Progenitor cell of endocrine pancreas (in vitro differentiated cells): ENCODE measurements around the gene EDNRA. TPM values are rescaled to one million over a fixed set of nuclear protein-coding genes. Genes with fewer than 3 reads are reported as not detected.

Experiments
- DNase-seq: peaks from one replicate; pipeline ENCODE4 v3.0.0; 2021; ENCODE audit warnings: low spot score; ENCODE audit not compliant: unreplicated experiment
- H3K27ac Mint-ChIP-seq: 2 replicates; pipeline ENCODE4 v1.8.0; 2021; ENCODE audit warnings: mild to moderate bottlenecking, moderate library complexity, mixed read lengths
- H3K27me3 Mint-ChIP-seq: 2 replicates; pipeline ENCODE4 v1.8.0; 2021; ENCODE audit warnings: mixed read lengths
- H3K36me3 Mint-ChIP-seq: 2 replicates; pipeline ENCODE4 v1.8.0; 2022; ENCODE audit warnings: mixed read lengths; ENCODE audit not compliant: insufficient read depth
- H3K4me1 Mint-ChIP-seq: 2 replicates; pipeline ENCODE4 v1.8.0; 2021; ENCODE audit warnings: low read depth, mixed read lengths
- H3K4me3 Mint-ChIP-seq: 2 replicates; pipeline ENCODE4 v1.8.0; 2021; ENCODE audit warnings: low read depth, mild to moderate bottlenecking, moderate library complexity, mixed read lengths
- H3K9me3 Mint-ChIP-seq: 2 replicates; pipeline ENCODE4 v1.8.0; 2021; ENCODE audit warnings: low read depth, mixed read lengths
- total RNA-seq: library from RNA; stranded (reverse); gene quantifications from 2 replicates; pipeline ENCODE4 v1.2.1, GENCODE V29; 2021
- TF ChIP-seq, protein P1 (sequence below): fragments of 200-600 bp; sonication (generic); IDR thresholded peaks from one replicate; pipeline ENCODE4 v1.5.0; 2021; ENCODE audit warnings: antibody characterized with exemption, mild to moderate bottlenecking; ENCODE audit not compliant: unreplicated experiment

The EDNRA gene
- total RNA-seq, 1 donor from 2014 or later = 12.2 TPM

DNA sequence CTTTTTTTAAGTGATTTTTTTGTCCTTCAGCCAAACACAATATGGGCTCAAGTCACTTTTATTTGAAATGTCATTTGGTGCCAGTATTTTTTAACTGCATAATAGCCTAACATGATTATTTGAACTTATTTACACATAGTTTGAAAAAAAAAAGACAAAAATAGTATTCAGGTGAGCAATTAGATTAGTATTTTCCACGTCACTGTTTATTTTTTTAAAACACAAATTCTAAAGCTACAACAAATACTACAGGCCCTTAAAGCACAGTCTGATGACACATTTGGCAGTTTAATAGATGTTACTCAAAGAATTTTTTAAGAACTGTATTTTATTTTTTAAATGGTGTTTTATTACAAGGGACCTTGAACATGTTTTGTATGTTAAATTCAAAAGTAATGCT, 62.1 kb downstream of the EDNRA start:
- H3K4me1 Mint-ChIP-seq = no peaks in the 10 kb centered on the region
- no peak overlapping the region for H3K4me3 Mint-ChIP-seq
- H3K36me3 Mint-ChIP-seq = peaks cover 4% of the 10 kb centered on the region

DNA sequence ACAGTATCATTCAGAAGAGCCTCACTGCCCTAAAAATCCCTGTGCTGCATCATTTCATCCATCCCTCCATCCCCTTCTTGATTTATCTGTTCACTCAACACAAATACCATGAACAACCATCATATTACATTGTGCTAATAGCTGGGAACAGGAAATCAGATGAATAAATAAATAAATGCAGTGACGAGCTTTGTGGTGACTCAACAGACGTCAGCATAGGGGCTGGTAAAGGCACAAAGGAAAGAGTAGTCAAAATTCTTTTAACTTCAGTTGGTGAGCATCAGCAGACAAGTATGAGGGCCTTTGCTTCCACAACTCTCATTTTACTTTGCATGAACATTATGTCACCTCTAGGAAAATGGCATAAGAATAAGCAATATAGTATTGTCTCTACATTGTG, 65.5 kb downstream of the EDNRA start:
- Mint-ChIP-seq H3K27me3 (no peaks in the 10 kb centered on the region), H3K27ac (no peak overlapping the region), H3K9me3 (no peaks in the 10 kb centered on the region), H3K36me3 (peaks cover 2% of the 10 kb centered on the region), H3K4me1 (no peaks in the 10 kb centered on the region), H3K4me3 (no peak overlapping the region)
- TF ChIP-seq, protein P1, sequence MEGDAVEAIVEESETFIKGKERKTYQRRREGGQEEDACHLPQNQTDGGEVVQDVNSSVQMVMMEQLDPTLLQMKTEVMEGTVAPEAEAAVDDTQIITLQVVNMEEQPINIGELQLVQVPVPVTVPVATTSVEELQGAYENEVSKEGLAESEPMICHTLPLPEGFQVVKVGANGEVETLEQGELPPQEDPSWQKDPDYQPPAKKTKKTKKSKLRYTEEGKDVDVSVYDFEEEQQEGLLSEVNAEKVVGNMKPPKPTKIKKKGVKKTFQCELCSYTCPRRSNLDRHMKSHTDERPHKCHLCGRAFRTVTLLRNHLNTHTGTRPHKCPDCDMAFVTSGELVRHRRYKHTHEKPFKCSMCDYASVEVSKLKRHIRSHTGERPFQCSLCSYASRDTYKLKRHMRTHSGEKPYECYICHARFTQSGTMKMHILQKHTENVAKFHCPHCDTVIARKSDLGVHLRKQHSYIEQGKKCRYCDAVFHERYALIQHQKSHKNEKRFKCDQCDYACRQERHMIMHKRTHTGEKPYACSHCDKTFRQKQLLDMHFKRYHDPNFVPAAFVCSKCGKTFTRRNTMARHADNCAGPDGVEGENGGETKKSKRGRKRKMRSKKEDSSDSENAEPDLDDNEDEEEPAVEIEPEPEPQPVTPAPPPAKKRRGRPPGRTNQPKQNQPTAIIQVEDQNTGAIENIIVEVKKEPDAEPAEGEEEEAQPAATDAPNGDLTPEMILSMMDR = no peak
- DNase-seq = no peak

More for the DNA sequence above, 62.1 kb downstream of the EDNRA start:
- TF ChIP-seq, protein P1 = no peak
- no peaks in the 10 kb centered on the region for H3K27me3 Mint-ChIP-seq
- no peak overlapping the region for H3K27ac Mint-ChIP-seq
- DNase-seq = no peak
- H3K9me3 Mint-ChIP-seq = no peaks in the 10 kb centered on the region

GRCh38 chr4:147547314-147548056, 66.6 kb downstream of the EDNRA start:
- no peaks in the 10 kb centered on the region for H3K4me1 Mint-ChIP-seq
- H3K27ac Mint-ChIP-seq = no peak overlapping the region
- DNase-seq = no peak
- peaks cover 5% of the 10 kb centered on the region for H3K36me3 Mint-ChIP-seq
- H3K4me3 Mint-ChIP-seq = no peak overlapping the region
- peaks cover 4% of the 10 kb centered on the region for H3K9me3 Mint-ChIP-seq
- no peaks in the 10 kb centered on the region for H3K27me3 Mint-ChIP-seq
- TF ChIP-seq, protein P1 = no peak

DNA sequence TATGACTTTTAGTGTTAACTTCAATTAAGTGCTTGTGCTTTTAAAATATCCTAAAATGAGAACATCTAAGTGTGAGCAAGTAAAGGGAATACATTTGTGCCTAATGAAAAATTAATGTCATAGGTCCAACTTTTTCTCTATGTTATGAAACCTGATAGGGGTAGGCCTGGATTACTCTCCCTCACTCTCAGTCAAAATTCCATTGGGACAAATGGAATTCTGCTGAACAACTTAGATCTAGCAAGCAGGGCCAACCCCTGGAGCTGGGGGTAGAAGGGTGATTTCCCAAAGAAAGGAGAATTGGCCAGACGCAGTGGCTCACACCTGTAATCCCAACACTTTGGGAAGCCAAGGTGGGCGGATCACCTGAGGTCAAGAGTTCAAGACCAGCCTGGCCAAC, 67.4 kb downstream of the EDNRA start:
- Mint-ChIP-seq H3K27me3 (no peaks in the 10 kb centered on the region), H3K4me1 (no peaks in the 10 kb centered on the region), H3K36me3 (peaks cover 4% of the 10 kb centered on the region), H3K9me3 (peaks cover 4% of the 10 kb centered on the region), H3K27ac (no peak overlapping the region), H3K4me3 (no peak overlapping the region)
- DNase-seq = no peak
- TF ChIP-seq, protein P1 = no peak

- Mint-ChIP-seq H3K36me3 (peaks cover 4% of the 10 kb centered on the region), H3K27ac (no peak overlapping the region), H3K9me3 (peaks cover 4% of the 10 kb centered on the region), H3K4me1 (no peaks in the 10 kb centered on the region), H3K4me3 (no peak overlapping the region), H3K27me3 (no peaks in the 10 kb centered on the region)
- no peak for DNase-seq
- TF ChIP-seq, protein P1 = no peak
Observed at GRCh38 chr4:147550626-147551246, 69.8 kb downstream of the EDNRA start.
